SK-N-SH (cell line): ENCODE results near the gene LRRFIP2.

ENCODE experiments used
- CHD2 ChIP-seq: fragments of 150-350 bp; IDR thresholded peaks from 2 replicates; pipeline ENCODE4 v1.6.1; 2018; ENCODE audit warnings: low read length; ENCODE audit not compliant: partially characterized antibody
- ELF1 ChIP-seq: IDR thresholded peaks from 2 replicates; pipeline ENCODE4 v1.4.0; 2012
- FOXM1 ChIP-seq: IDR thresholded peaks from 2 replicates; pipeline ENCODE4 v1.4.0; 2012; ENCODE audit warnings: low read depth, mild to moderate bottlenecking
- JUND ChIP-seq: IDR thresholded peaks from 2 replicates; pipeline ENCODE4 v1.4.0; 2012
- POLR2AphosphoS5 ChIP-seq: IDR thresholded peaks from 2 replicates; pipeline ENCODE4 v1.6.1; 2012; ENCODE audit warnings: low read depth, low read length
- RXRA ChIP-seq: IDR thresholded peaks from 2 replicates; pipeline ENCODE4 v1.4.0; 2012; ENCODE audit warnings: low read depth, mild to moderate bottlenecking, borderline replicate concordance
- YY1 ChIP-seq: IDR thresholded peaks from 2 replicates; pipeline ENCODE4 v1.4.0; 2012; ENCODE audit warnings: low read depth, mild to moderate bottlenecking
- TF ChIP-seq, protein P1 (sequence below): fragments of 200-600 bp; sonication (generic); IDR thresholded peaks from 2 replicates; pipeline ENCODE4 v1.6.1; 2017; ENCODE audit warnings: antibody characterized with exemption, mild to moderate bottlenecking, moderate library complexity
- TF ChIP-seq, protein P2 (sequence below): IDR thresholded peaks from 2 replicates; pipeline ENCODE4 v1.4.0; 2012; ENCODE audit warnings: low read depth, borderline replicate concordance
- TF ChIP-seq, protein P3 (sequence below): IDR thresholded peaks from 2 replicates; pipeline ENCODE4 v1.4.0; 2012; ENCODE audit warnings: low read depth, borderline replicate concordance
- TF ChIP-seq, protein P4 (sequence below): fragments of 150-350 bp; IDR thresholded peaks from 2 replicates; pipeline ENCODE4 v1.6.1; 2017; ENCODE audit warnings: antibody characterized with exemption, low read length, low read depth, borderline replicate concordance

DNA sequence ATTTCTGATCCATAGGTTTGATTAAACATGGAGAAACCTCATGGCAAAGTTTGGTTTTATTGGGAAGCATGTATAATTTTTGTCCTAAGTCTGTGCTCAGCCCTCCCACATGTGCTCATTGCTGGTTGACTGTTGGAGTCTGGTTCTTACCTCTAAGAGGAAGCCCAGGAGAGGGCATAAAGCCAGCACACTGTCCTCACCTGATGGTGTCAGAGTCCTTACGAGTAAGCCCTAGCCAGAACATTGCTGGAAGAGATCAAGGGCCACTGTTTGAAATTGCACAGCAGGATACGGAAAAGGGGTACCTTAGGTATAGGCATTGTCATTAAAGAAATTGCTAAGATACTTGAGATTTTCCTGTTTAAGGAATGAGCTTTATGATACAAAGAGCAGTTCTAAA, 159.8 kb downstream of the LRRFIP2 start:
- TF ChIP-seq, protein P1, sequence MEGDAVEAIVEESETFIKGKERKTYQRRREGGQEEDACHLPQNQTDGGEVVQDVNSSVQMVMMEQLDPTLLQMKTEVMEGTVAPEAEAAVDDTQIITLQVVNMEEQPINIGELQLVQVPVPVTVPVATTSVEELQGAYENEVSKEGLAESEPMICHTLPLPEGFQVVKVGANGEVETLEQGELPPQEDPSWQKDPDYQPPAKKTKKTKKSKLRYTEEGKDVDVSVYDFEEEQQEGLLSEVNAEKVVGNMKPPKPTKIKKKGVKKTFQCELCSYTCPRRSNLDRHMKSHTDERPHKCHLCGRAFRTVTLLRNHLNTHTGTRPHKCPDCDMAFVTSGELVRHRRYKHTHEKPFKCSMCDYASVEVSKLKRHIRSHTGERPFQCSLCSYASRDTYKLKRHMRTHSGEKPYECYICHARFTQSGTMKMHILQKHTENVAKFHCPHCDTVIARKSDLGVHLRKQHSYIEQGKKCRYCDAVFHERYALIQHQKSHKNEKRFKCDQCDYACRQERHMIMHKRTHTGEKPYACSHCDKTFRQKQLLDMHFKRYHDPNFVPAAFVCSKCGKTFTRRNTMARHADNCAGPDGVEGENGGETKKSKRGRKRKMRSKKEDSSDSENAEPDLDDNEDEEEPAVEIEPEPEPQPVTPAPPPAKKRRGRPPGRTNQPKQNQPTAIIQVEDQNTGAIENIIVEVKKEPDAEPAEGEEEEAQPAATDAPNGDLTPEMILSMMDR: no peak
- TF ChIP-seq CHD2: no peak
- TF ChIP-seq POLR2AphosphoS5: no peak
- no peak for TF ChIP-seq FOXM1
- TF ChIP-seq, protein P2, sequence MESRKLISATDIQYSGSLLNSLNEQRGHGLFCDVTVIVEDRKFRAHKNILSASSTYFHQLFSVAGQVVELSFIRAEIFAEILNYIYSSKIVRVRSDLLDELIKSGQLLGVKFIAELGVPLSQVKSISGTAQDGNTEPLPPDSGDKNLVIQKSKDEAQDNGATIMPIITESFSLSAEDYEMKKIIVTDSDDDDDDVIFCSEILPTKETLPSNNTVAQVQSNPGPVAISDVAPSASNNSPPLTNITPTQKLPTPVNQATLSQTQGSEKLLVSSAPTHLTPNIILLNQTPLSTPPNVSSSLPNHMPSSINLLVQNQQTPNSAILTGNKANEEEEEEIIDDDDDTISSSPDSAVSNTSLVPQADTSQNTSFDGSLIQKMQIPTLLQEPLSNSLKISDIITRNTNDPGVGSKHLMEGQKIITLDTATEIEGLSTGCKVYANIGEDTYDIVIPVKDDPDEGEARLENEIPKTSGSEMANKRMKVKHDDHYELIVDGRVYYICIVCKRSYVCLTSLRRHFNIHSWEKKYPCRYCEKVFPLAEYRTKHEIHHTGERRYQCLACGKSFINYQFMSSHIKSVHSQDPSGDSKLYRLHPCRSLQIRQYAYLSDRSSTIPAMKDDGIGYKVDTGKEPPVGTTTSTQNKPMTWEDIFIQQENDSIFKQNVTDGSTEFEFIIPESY: no peak
- TF ChIP-seq YY1: no peak
- no peak for TF ChIP-seq ELF1
- TF ChIP-seq, protein P3, sequence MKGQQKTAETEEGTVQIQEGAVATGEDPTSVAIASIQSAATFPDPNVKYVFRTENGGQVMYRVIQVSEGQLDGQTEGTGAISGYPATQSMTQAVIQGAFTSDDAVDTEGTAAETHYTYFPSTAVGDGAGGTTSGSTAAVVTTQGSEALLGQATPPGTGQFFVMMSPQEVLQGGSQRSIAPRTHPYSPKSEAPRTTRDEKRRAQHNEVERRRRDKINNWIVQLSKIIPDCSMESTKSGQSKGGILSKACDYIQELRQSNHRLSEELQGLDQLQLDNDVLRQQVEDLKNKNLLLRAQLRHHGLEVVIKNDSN: no peak
- no peak for TF ChIP-seq JUND
- no peak for TF ChIP-seq RXRA
- TF ChIP-seq, protein P4, sequence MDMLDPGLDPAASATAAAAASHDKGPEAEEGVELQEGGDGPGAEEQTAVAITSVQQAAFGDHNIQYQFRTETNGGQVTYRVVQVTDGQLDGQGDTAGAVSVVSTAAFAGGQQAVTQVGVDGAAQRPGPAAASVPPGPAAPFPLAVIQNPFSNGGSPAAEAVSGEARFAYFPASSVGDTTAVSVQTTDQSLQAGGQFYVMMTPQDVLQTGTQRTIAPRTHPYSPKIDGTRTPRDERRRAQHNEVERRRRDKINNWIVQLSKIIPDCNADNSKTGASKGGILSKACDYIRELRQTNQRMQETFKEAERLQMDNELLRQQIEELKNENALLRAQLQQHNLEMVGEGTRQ: no peak
